GOT3 (cell line): ENCODE results near the gene BAHD1.

Experiments
- DNase-seq: peaks from one replicate; lab custom pipeline; 2025; ENCODE audit warnings: mixed read lengths; lab: John Stamatoyannopoulos, UW

Gene BAHD1

DNA sequence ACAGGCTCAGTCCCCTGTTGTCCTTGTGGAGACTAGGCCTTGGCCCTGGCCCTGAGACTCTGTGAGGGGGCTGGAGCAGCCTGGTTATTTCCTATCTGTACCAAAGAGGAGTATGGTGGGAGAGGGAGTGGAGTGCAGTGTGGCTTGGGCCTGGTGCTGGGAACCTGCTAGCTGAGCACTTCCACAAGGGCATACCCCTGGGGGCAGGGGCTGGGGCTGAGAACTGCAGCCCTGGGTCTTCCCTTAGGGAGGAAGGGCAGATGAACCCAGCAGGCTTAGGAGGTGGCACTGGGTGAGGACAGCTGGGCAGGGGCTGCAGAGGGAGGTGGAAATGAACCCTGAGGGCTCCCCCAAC is 26.5 kb downstream of the BAHD1 start:
- no peak for DNase-seq

- no peak for DNase-seq
Measured at GRCh38 chr15:40468898-40469331, 28.2 kb downstream of the BAHD1 start.

DNA sequence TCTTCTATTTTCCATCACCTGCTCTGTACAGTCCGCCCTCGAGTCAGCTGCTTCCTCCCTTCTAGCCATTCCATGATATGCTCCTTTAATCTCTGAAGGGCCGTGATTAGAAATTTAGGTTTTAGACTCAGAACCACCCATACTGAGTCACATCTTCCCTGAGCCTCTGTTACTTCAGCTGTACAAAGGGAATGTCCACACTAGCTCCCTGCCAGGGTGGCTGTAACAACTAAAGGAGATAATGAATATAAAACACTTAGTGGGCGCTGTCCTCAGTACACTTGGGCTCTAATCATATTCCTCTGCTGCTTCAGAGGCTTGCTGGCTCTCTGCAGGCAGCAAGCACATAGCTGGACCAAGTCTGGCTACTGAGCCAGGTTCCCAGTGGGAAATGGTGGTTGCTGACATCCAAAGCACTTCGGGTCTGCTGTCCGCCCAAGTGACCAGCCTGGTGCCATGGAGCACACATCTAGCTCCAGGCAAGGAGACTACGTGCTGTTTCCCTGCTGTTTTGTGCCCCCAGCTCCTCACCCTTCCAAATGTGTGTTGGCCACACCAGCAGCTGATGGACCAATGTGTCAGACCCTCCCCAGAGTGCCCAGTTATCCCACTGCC is 29.1 kb downstream of the BAHD1 start:
- DNase-seq, result no peak

DNA sequence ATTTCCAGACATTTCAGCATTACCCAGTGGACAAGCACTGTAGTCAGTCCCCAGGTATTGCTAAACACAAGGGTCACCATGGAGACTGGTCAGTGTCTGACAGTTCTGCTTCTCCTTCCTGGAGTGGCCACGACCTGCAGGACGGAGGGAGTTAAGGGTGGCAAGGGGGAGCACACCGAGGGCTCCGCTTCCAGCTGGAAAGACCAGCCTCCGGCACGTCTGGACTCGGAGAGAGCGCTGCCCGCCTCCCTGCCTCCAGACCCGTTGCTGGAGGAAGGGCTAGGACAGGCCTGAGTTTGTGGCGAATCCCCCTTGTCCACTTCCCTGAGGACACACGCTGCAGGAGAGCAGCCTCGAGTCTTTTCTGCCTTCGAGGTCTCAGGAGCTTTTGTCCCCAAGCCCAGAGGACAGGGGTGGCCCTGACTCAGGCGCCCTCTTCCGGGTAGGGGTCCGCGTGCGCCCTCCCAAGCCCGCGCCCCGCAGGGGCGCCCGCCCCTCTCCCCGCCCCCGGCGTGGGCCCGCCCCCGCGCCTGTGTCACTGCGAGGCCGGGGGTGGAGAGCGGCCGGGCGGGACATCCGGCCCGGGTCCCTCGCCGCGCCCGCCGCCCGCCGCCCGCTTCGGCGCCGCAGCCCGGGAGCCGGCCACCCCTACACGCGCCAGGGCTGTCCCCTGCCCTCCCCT is 29.8 kb downstream of the BAHD1 start, which contains the start of gene CHST14:
Gene CHST14, plus strand, starts transcription at position 562 of the 682 bp plus-strand sequence. CDS start 230 bp downstream, outside the sequence.
- DNase-seq, result no peak

- DNase-seq, result no peak
Measured at GRCh38 chr15:40471105-40471807, 30.5 kb downstream of the BAHD1 start.

DNA sequence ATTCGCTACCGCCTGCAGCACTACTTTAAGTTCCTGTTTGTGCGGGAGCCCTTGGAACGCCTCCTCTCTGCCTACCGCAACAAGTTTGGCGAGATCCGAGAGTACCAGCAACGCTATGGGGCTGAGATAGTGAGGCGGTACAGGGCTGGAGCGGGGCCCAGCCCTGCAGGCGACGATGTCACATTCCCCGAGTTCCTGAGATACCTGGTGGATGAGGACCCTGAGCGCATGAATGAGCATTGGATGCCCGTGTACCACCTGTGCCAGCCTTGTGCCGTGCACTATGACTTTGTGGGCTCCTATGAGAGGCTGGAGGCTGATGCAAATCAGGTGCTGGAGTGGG is 31.0 kb downstream of the BAHD1 start:
- no peak for DNase-seq

DNA sequence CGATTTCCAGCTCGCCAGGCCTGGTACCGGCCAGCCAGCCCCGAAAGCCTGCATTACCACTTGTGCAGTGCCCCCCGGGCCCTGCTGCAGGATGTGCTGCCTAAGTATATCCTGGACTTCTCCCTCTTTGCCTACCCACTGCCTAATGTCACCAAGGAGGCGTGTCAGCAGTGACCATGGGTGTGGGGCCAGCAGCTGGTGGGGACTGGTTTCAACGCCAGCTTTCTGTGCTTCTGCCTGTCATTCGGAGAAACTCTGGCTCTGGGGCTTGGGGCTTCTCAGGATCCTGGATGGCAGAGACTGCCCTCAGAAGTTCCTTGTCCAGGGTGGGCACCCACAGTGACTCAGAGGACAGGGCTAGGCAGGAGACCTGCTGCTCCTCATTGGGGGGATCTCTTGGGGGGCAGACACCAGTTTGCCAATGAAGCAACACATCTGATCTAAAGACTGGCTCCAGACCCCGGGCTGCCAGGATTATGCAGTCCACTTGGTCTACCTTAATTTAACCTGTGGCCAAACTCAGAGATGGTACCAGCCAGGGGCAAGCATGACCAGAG is 31.5 kb downstream of the BAHD1 start:
- DNase-seq, result no peak

- no peak for DNase-seq
Measured at GRCh38 chr15:40474581-40474980, 33.8 kb downstream of the BAHD1 start.

DNA sequence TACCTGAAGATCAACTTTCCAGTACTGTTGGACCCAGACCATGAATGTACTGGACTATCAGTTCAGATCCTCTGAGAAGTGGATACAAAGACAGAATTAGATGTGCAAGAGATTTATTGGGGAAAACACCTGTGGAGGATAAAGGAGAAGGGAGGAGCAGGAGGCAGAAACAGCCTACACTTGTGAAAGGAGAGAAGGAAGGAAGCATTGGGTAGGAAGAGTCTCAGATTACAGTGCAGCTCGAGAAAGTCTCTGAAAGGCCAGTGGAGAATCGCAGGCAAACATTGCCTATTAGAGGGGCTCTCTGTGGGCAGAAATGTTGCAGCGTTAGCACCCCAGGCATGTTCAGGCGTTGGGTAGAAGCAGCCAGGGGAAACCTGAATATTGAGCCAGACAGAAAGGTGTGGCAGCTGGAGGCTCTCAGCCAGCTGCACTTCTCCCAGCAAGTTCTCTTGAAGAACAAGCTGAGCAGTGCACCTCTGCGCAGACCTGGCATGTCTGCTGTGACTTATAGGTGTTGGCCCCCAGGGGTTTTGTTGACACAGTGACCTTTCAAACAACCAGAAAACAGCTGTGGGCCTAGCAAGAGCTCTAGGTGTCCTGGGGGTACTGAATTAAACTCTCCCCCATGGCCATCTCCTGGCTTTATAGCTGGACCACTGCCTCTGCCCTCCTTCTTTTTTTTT is 37.0 kb downstream of the BAHD1 start:
- DNase-seq, result no peak

- DNase-seq, result no peak
Measured at GRCh38 chr15:40479024-40479423, 38.3 kb downstream of the BAHD1 start.

- no peak for DNase-seq
Measured at GRCh38 chr15:40481341-40482074, 40.8 kb downstream of the BAHD1 start.

DNA sequence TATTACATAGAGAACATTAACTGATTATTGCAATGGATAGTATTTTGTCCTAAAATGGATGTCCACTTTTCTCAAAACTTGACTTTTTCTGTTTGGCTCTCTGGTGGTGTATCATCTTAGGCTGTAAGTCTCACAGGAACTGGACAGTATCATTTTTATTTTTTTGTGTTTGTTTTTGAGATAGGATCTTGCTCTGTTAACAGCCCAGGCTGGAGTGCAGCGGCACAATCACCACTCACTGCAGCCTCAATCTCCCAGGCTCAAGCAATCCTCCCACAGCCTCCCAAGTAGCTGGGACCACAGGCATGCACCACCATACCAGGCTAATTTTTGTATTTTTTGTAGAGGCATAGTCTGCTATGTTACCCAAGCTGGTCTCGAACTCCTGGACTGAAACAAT is 43.2 kb downstream of the BAHD1 start:
- DNase-seq, result no peak

DNA sequence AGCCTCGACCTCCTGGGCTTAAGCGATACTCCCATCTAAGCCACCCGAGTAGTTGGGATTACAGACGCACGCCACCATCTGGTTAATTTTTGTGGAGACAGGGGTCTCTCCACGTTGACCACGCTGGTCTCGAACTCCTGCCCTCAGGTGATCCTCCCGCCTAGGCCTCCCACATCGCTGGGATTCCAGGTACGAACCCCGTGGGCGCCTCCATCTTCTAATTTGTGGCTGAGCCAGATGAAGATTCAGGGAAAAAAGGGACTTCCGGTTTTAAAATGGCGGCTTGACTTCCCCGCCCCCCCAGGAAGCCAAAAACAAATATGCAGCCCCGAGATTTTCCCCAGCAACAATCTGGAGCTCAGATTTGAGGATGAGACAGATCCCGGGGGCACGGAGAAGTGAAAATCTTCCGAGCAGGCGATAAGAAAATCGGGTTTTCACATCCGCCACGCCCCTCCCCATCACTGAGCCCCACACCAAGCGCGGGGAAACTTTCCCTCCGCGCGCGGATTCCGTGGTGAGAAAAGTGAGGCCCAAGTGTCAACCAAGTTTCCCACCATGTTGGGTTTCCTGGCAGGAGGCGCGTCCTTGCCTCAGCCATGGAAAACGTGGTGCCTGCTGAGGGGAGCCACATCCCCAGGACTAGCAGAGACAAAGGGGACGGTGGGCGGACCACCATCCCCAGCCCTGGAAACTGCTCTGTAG is 45.5 kb downstream of the BAHD1 start:
- no peak for DNase-seq

- DNase-seq, result no peak
Measured at GRCh38 chr15:40487816-40488682, 47.3 kb downstream of the BAHD1 start.

- no peak for DNase-seq
Measured at GRCh38 chr15:40489274-40490175, 48.8 kb downstream of the BAHD1 start.

- DNase-seq, result no peak
Measured at GRCh38 chr15:40493089-40493840, 52.5 kb downstream of the BAHD1 start.

GRCh38 chr15:40495516-40495915 is 54.8 kb downstream of the BAHD1 start:
- DNase-seq, result no peak

- no peak for DNase-seq
Measured at GRCh38 chr15:40498418-40498817, 57.7 kb downstream of the BAHD1 start.
